GM10248 (cell line): ENCODE measurements around the gene PYGO2.

Experiments
- CTCF ChIA-PET: fragments of 300-600 bp; sonication (Branson Sonifier 250); formaldehyde crosslinking; extraction: SDS; loops from one replicate; lab custom pipeline; 2021; ENCODE audit warnings: antibody characterized with exemption; lab: Yijun Ruan, JAX
- POLR2A ChIA-PET: fragments of 350-650 bp; sonication (Branson Sonifier 250); formaldehyde crosslinking; extraction: SDS; loops from one replicate; lab custom pipeline; 2020; ENCODE audit warnings: antibody characterized with exemption; lab: Yijun Ruan, JAX
- DNase-seq: peaks from one replicate; pipeline ENCODE4 v3.0.0; 2012; ENCODE audit errors: extremely low spot score
- TF ChIP-seq, protein P1 (sequence below): IDR thresholded peaks from 2 replicates; pipeline ENCODE4 v1.5.1; 2012; ENCODE audit warnings: mild to moderate bottlenecking, low read depth; ENCODE audit errors: extremely low read depth, missing control alignments, control extremely low read depth

PYGO2 gene

GRCh38 chr1:154961207-154962155 is at the start of gene PYGO2:
TSS of gene PYGO2 (minus strand) at chr1:154961782. CDS start at chr1:154961576, 206 bp downstream.
- TF ChIP-seq, protein P1, sequence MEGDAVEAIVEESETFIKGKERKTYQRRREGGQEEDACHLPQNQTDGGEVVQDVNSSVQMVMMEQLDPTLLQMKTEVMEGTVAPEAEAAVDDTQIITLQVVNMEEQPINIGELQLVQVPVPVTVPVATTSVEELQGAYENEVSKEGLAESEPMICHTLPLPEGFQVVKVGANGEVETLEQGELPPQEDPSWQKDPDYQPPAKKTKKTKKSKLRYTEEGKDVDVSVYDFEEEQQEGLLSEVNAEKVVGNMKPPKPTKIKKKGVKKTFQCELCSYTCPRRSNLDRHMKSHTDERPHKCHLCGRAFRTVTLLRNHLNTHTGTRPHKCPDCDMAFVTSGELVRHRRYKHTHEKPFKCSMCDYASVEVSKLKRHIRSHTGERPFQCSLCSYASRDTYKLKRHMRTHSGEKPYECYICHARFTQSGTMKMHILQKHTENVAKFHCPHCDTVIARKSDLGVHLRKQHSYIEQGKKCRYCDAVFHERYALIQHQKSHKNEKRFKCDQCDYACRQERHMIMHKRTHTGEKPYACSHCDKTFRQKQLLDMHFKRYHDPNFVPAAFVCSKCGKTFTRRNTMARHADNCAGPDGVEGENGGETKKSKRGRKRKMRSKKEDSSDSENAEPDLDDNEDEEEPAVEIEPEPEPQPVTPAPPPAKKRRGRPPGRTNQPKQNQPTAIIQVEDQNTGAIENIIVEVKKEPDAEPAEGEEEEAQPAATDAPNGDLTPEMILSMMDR: peak; percentile 76
- ChIA-PET POLR2A (interaction anchor here (0.8 to 1.0 kb wide), 3 partner anchors 9 to 25 kb away, joined by 3 to 4 read pairs (median 3); partner anchors contain the start of genes PMVK and SHC1), CTCF (interaction anchor here (0.7 to 4.7 kb wide), 23 partner anchors 10 to 402 kb away, joined by 3 to 51 read pairs (median 4); partner anchors contain the start of genes EFNA4, PMVK and SHC1)
- DNase-seq: peak; percentile 88

GRCh38 chr1:155011004-155011416 is 49.4 kb upstream of the PYGO2 start:
- POLR2A ChIA-PET: no interaction called here
- TF ChIP-seq, protein P1: no peak
- CTCF ChIA-PET: interaction anchor here (1.2 to 13.5 kb wide), 3 partner anchors 13 to 74 kb away, joined by 3 to 175 read pairs (median 4); partner anchors contain the start of genes LENEP, PYGO2 and ZBTB7B
- DNase-seq: no peak

- TF ChIP-seq, protein P1: no peak
- CTCF ChIA-PET: interaction anchor here (1.2 to 13.5 kb wide), 3 partner anchors 12 to 75 kb away, joined by 3 to 175 read pairs (median 4); partner anchors contain the start of genes LENEP, PYGO2 and ZBTB7B
- DNase-seq: no peak
- POLR2A ChIA-PET: no interaction called here
Measured at GRCh38 chr1:155010211-155010918, 48.8 kb upstream of the PYGO2 start.

DNA sequence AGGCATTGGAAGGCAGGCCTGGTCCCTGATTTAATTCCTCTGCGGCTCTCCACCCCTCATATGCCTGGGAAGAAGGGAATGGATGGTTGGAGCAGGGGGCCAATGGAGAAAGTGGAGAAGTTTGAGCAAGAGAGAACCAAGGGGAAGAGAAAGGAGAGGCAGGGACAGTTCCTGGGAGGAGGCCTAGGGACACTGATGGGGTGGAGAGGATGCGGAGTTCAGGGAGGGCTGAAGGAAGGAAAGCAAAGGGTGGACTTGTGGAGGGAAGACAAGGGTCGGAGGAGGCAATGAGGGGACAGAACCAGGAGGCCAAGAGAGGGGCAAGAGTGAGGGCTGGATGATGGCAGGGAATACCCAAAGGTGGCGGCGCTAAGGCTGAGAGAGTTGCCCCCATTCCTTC is 48.2 kb upstream of the PYGO2 start:
- no peak for DNase-seq
- TF ChIP-seq, protein P1: no peak
- ChIA-PET POLR2A (no interaction called here), CTCF (interaction anchor here (13.5 kb wide), 1 partner anchor 11 kb away, joined by 175 read pairs; the partner anchor contains the start of genes LENEP and ZBTB7B)

DNA sequence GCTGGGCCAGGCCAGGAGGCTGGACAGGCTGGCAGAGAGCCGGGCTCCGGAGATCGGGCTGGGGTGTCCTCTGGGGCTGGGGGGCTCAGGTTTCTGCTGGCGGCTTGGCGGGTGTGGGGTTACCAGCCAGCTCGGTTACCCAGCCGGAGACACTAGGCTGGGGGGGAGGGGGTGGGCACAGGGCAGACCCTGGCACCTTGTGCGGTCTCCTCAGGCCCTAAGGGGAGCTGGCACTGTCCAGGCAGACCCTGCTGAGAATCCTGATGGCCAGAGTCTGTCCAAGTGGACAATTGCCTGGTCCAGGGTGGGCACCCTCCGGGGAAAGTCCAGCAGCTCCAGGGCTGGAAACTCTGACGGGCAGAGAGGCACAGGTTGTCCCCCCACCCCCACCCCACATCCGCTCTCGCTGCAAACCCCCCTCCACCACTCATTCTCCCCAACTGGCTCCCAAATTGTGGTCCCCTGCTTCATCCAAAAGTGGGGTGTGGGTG is 47.7 kb upstream of the PYGO2 start:
- CTCF ChIA-PET: interaction anchor here (3.9 kb wide), 1 partner anchor 7 kb away, joined by 48 read pairs; no protein-coding TSS in a partner anchor
- POLR2A ChIA-PET: interaction anchor here (0.6 kb wide), 1 partner anchor 49 kb away, joined by 8 read pairs; no protein-coding TSS in a partner anchor
- TF ChIP-seq, protein P1: no peak
- no peak for DNase-seq
